NCI-H1694 (cell line): ENCODE results near the gene FER.
"Not testable (repeated sequence)": the region's sequence is repeated elsewhere in the genome, so short reads cannot be mapped to it uniquely, and the experiment has no call there.

Source experiments
- DNase-seq: peaks from one replicate; lab custom pipeline; 2025; lab: John Stamatoyannopoulos, UW

The FER gene

GRCh38 chr5:108747774-108748400 is at the start of gene FER:
FER (plus strand) TSS chr5:108747897; CDS start chr5:108798183, 50,286 bp downstream.
- no peak for DNase-seq

- DNase-seq: not testable (repeated sequence)
Observed at GRCh38 chr5:108700388-108700787, 47.3 kb upstream of the FER start.

GRCh38 chr5:108700930-108701329 is 46.8 kb upstream of the FER start:
- DNase-seq: no peak

GRCh38 chr5:108702546-108702945 is 45.2 kb upstream of the FER start:
- DNase-seq: no peak

GRCh38 chr5:108703313-108703712 is 44.4 kb upstream of the FER start:
- DNase-seq: no peak

GRCh38 chr5:108707141-108707540 is 40.6 kb upstream of the FER start:
- DNase-seq: no peak

GRCh38 chr5:108711898-108712297 is 35.8 kb upstream of the FER start:
- DNase-seq: no peak

- no peak for DNase-seq
Observed at GRCh38 chr5:108715408-108715807, 32.3 kb upstream of the FER start.

GRCh38 chr5:108720391-108720790 is 27.3 kb upstream of the FER start:
- no peak for DNase-seq

- DNase-seq: no peak
Observed at GRCh38 chr5:108726446-108727235, 21.1 kb upstream of the FER start.

GRCh38 chr5:108727236-108727650 is 20.5 kb upstream of the FER start:
- DNase-seq: peak; percentile 18

GRCh38 chr5:108727651-108728565 is 19.8 kb upstream of the FER start:
- DNase-seq: peak; percentile 21

GRCh38 chr5:108728566-108729241 is 19.0 kb upstream of the FER start:
- no peak for DNase-seq

- DNase-seq: no peak
Observed at GRCh38 chr5:108729242-108729615, 18.5 kb upstream of the FER start.

GRCh38 chr5:108730617-108731340 is 16.9 kb upstream of the FER start:
- no peak for DNase-seq

GRCh38 chr5:108735790-108736189 is 11.9 kb upstream of the FER start:
- DNase-seq: no peak

- DNase-seq: no peak
Observed at GRCh38 chr5:108736855-108737254, 10.8 kb upstream of the FER start.

GRCh38 chr5:108739376-108739775 is 8.3 kb upstream of the FER start:
- no peak for DNase-seq

GRCh38 chr5:108739906-108740305 is 7.8 kb upstream of the FER start:
- no peak for DNase-seq

GRCh38 chr5:108743319-108743718 is 4.4 kb upstream of the FER start:
- no peak for DNase-seq

- DNase-seq: no peak
Observed at GRCh38 chr5:108743846-108744245, 3.9 kb upstream of the FER start.
